Lung (tissue), 12 donors: Measurements from ENCODE around the gene BARX1. TPM values are rescaled to one million over a fixed set of nuclear protein-coding genes. Genes with fewer than 3 reads are reported as not detected.

Source experiments
- ATAC-seq: fragments of 200-7000 bp; cut with Tn5 transposase; one replicate; pipeline ENCODE4 v1.9.1; 2020; ENCODE audit warnings: moderate number of reproducible peaks; ENCODE audit not compliant: insufficient read depth, low FRiP score
- DNase-seq, 3 donors: peaks; one replicate each; pipeline ENCODE4 v3.0.0-alpha.2; 2013 to 2017
- H3K27ac ChIP-seq, 2 donors: one replicate each; pipeline ENCODE4 v1.5.1; 2013; ENCODE audit warnings: mild to moderate bottlenecking in 2 of 2, moderate library complexity in 2 of 2, control low read depth in 1 of 2, inconsistent platforms in 1 of 2, low read depth in 1 of 2, low read length in 1 of 2
- H3K27me3 ChIP-seq, 3 donors: one replicate each; pipeline ENCODE4 v1.5.1; 2013; ENCODE audit warnings: low read length in 2 of 3; ENCODE audit not compliant: control insufficient read depth in 3 of 3, insufficient read depth in 3 of 3
- H3K36me3 ChIP-seq, 4 donors: one replicate each; pipeline ENCODE4 v1.5.1; 2013; ENCODE audit warnings: low read length in 4 of 4, mild to moderate bottlenecking in 1 of 4, moderate library complexity in 1 of 4; ENCODE audit not compliant: control insufficient read depth in 4 of 4, insufficient read depth in 4 of 4
- H3K4me1 ChIP-seq, 5 donors: one replicate each; pipeline ENCODE4 v1.5.1; 2013; ENCODE audit warnings: low read length in 5 of 5, mild to moderate bottlenecking in 2 of 5, moderate library complexity in 1 of 5; ENCODE audit not compliant: control insufficient read depth in 5 of 5, insufficient read depth in 5 of 5
- H3K4me3 ChIP-seq: one replicate; pipeline ENCODE4 v1.5.1; 2013; ENCODE audit warnings: mild to moderate bottlenecking, control low read depth, moderate library complexity
- H3K9ac ChIP-seq, 2 donors: one replicate each; pipeline ENCODE4 v1.5.1; 2013; ENCODE audit warnings: low read length in 2 of 2, control low read depth in 1 of 2; ENCODE audit not compliant: insufficient read depth in 1 of 2
- H3K9me3 ChIP-seq, 4 donors: one replicate each; pipeline ENCODE4 v1.5.1; 2013; ENCODE audit warnings: low read length in 3 of 4, mild to moderate bottlenecking in 1 of 4, moderate library complexity in 1 of 4; ENCODE audit not compliant: control insufficient read depth in 4 of 4, insufficient read depth in 3 of 4
- CTCF ChIP-seq: IDR thresholded peaks from 2 replicates; pipeline ENCODE4 v1.5.1; 2012; ENCODE audit warnings: mild to moderate bottlenecking; ENCODE audit errors: control extremely low read depth, extremely low read depth
- WGBS, 2 donors: extraction: QIAGEN DNeasy Blood & Tissue Kit; methylation state at CpG; one replicate each; pipeline ENCODE4 v1.1.7; 2013; 5-methylcytosine and 5-hydroxymethylcytosine counted together
- polyA plus RNA-seq, 2 donors: library from polyadenylated mRNA; stranded (reverse); fragments of 200-250 nt; gene quantifications; one replicate each; pipeline ENCODE4 v1.2.1, GENCODE V29; 2013
- total RNA-seq, 2 donors: library from RNA; depleted of rRNA in 1 of 2; stranded (reverse); fragments of >200 nt in 1 of 2; gene quantifications; one replicate each; pipeline ENCODE4 v1.2.1, GENCODE V29; 2014 to 2021
- donor health status: control.
- donor health status: control.
- donor health status: Bipolar disorder and iron deficiency.
- donor health status: healthy.
- donor health status: DM: yes; HTN: yes; CAD: no.

Gene BARX1
- total and polyA plus RNA-seq, 4 donors: 0.08 to 0.09 TPM; not detected in 2

GRCh38 chr9:93959739-93960154 is 4.6 kb upstream of the BARX1 start:
- peaks cover 0 to 3% (median 0%) of the 10 kb centered on the region in 4 donors for H3K9me3 ChIP-seq
- no peak overlapping the region for H3K4me3 ChIP-seq
- H3K9ac ChIP-seq: no peak overlapping the region
- H3K27me3 ChIP-seq: peaks cover 27 to 80% (median 71%) of the 10 kb centered on the region in 3 donors
- 12 to 15% methylated on average over 10 of the region's 10 CpGs for WGBS, 2 donors
- DNase-seq (peak in 2 of 3 donors; percentile 27 to 61), ATAC-seq (no peak)
- H3K4me1 ChIP-seq: peaks cover 0 to 25% (median 9%) of the 10 kb centered on the region in 5 donors
- H3K27ac ChIP-seq: no peak overlapping the region
- no peaks in the 10 kb centered on the region for H3K36me3 ChIP-seq
- no peak for TF ChIP-seq CTCF

- peaks cover 27 to 81% (median 77%) of the 10 kb centered on the region in 3 donors for H3K27me3 ChIP-seq
- peaks cover 0 to 25% (median 13%) of the 10 kb centered on the region in 5 donors for H3K4me1 ChIP-seq
- H3K9ac ChIP-seq: no peak overlapping the region
- TF ChIP-seq CTCF: no peak
- DNase-seq (peak; percentile 61 to 66 (median 63)), ATAC-seq (no peak)
- H3K27ac ChIP-seq: no peak overlapping the region
- WGBS, 2 donors: 3 to 6% methylated on average over 66 of the region's 66 CpGs
- no peak overlapping the region for H3K4me3 ChIP-seq
- H3K9me3 ChIP-seq: peaks cover 0 to 3% (median 0%) of the 10 kb centered on the region in 4 donors
- no peaks in the 10 kb centered on the region for H3K36me3 ChIP-seq
Observed at GRCh38 chr9:93958819-93959682, 3.9 kb upstream of the BARX1 start.

- WGBS, 2 donors: 12 to 17% methylated on average over 47 to 49 of the region's 49 CpGs
- Histone ChIP-seq H3K9me3 (peaks cover 0 to 7% (median 0%) of the 10 kb centered on the region in 4 donors), H3K9ac (no peak overlapping the region), H3K27me3 (peaks cover 27 to 86% (median 81%) of the 10 kb centered on the region in 3 donors), H3K36me3 (no peaks in the 10 kb centered on the region), H3K27ac (no peak overlapping the region), H3K4me3 (no peak overlapping the region), H3K4me1 (peaks cover 0 to 28% (median 16%) of the 10 kb centered on the region in 5 donors)
- ATAC-seq: no peak
- peak in 2 of 3 donors; percentile 40 to 46 for DNase-seq
- TF ChIP-seq CTCF: no peak
Observed at GRCh38 chr9:93958121-93958818, 3.1 kb upstream of the BARX1 start.
